Transverse colon (tissue), 3 donors: Measurements from ENCODE around the gene GRHPR.

ENCODE experiments used
- CTCF ChIP-seq, 5 experiments: fragments of 200-600 bp in 3 of 5; fragments of 450-650 bp in 2 of 5; sonication (generic) in 3 of 5; IDR thresholded peaks; 1 replicate in 2 of 5; 2 replicates in 3 of 5; pipeline ENCODE4 v1.5.1; 2016 to 2017; ENCODE audit warnings: antibody characterized with exemption in 5 of 5, inconsistent platforms in 3 of 5, mild to moderate bottlenecking in 2 of 5, moderate library complexity in 1 of 5
- EP300 ChIP-seq: sonication (generic); formaldehyde crosslinking; IDR thresholded peaks from one replicate; pipeline ENCODE4 v1.6.1; 2017; ENCODE audit warnings: antibody characterized with exemption, low read depth

GRCh38 chr9:37382982-37383357, 39.5 kb upstream of the GRHPR start:
- no peak for TF ChIP-seq CTCF (IDR thresholded peaks at IDR 0.05)
- TF ChIP-seq EP300: no peak
